ENCODE measurements around the gene MYRFL.

The MYRFL gene

GRCh38 chr12:69906411-69907216, 81.6 kb downstream of the MYRFL start:
- DNase-seq (ENCODE audit: low read depth): no peak
- in situ Hi-C loops (cut with HindIII; ENCODE audit: low sequenced_read_pairs): no loop called here
- H3K4me3 ChIP-seq (ENCODE audit: low read depth, low read length): no peak overlapping the region
- TF ChIP-seq CTCF (IDR thresholded peaks at IDR 0.05; ENCODE audit: low read depth, low read length, missing control alignments): no peak

GRCh38 chr12:69908203-69908602, 83.2 kb downstream of the MYRFL start:
- no peak for DNase-seq (ENCODE audit: low read depth)
- no peak overlapping the region for H3K4me3 ChIP-seq (ENCODE audit: low read depth, low read length)

GRCh38 chr12:69910694-69911093, 85.7 kb downstream of the MYRFL start:
- TF ChIP-seq CTCF (IDR thresholded peaks at IDR 0.05; ENCODE audit: low read depth, low read length, missing control alignments): no peak
- in situ Hi-C loops (cut with HindIII; ENCODE audit: low sequenced_read_pairs): no loop called here
- H3K4me3 ChIP-seq (ENCODE audit: low read depth, low read length): no peak overlapping the region
- no peak for DNase-seq (ENCODE audit: low read depth)

More at GRCh38 chr12:69908203-69908602, 83.2 kb downstream of the MYRFL start:
- in situ Hi-C loops (cut with HindIII; ENCODE audit: low sequenced_read_pairs): no loop called here
- no peak for TF ChIP-seq CTCF (IDR thresholded peaks at IDR 0.05; ENCODE audit: low read depth, low read length, missing control alignments)

GRCh38 chr12:69913526-69913925, 88.5 kb downstream of the MYRFL start:
- no peak overlapping the region for H3K4me3 ChIP-seq (ENCODE audit: low read depth, low read length)
- TF ChIP-seq CTCF (IDR thresholded peaks at IDR 0.05; ENCODE audit: low read depth, low read length, missing control alignments): no peak
- no peak for DNase-seq (ENCODE audit: low read depth)
- in situ Hi-C loops (cut with HindIII; ENCODE audit: low sequenced_read_pairs): no loop called here

GRCh38 chr12:69915964-69916363, 90.9 kb downstream of the MYRFL start:
- no peak for TF ChIP-seq CTCF (IDR thresholded peaks at IDR 0.05; ENCODE audit: low read depth, low read length, missing control alignments)
- no peak overlapping the region for H3K4me3 ChIP-seq (ENCODE audit: low read depth, low read length)
- in situ Hi-C loops (cut with HindIII; ENCODE audit: low sequenced_read_pairs): no loop called here
- DNase-seq (ENCODE audit: low read depth): no peak

- TF ChIP-seq CTCF (IDR thresholded peaks at IDR 0.05; ENCODE audit: low read depth, low read length, missing control alignments): no peak
Measured at GRCh38 chr12:69916544-69917235, 91.7 kb downstream of the MYRFL start.

More at GRCh38 chr12:69916544-69917235, 91.7 kb downstream of the MYRFL start:
- in situ Hi-C loops (cut with HindIII; ENCODE audit: low sequenced_read_pairs): no loop called here
- no peak overlapping the region for H3K4me3 ChIP-seq (ENCODE audit: low read depth, low read length)
- DNase-seq (ENCODE audit: low read depth): no peak

All from astrocyte of the cerebellum (primary cell).